H1 (cell line): Measurements from ENCODE around the gene P2RX1. TPM values are rescaled to one million over a fixed set of nuclear protein-coding genes. Genes with fewer than 3 reads are reported as not detected.

Experiments
- CTCF ChIA-PET: fragments of 300-600 bp; sonication (Branson Sonifier 250); formaldehyde crosslinking; loops from one replicate; lab custom pipeline; 2021; ENCODE audit not compliant: partially characterized antibody; lab: Charles Lee
- POLR2A ChIA-PET: fragments of 300-600 bp; sonication (Branson Sonifier 250); formaldehyde crosslinking; loops from one replicate; lab custom pipeline; 2021; ENCODE audit warnings: inconsistent platforms; ENCODE audit not compliant: partially characterized antibody; lab: Charles Lee
- DNase-seq, 2 experiments: peaks; one replicate each; pipeline versions ENCODE4 v3.0.0 to v3.0.0-alpha.2; 2010 to 2022; ENCODE audit warnings: low spot score in 2 of 2, low read depth in 1 of 2, mixed read lengths in 1 of 2
- FAIRE-seq: peaks from 2 replicates; lab custom pipeline; 2011; peaks lifted over from hg19 to GRCh38; lab: Jason Lieb, UNC
- H2AFZ ChIP-seq: 2 replicates; pipeline ENCODE4 v1.8.1; 2012; ENCODE audit warnings: low read length, inconsistent platforms
- H2AK5ac ChIP-seq: 2 replicates; pipeline ENCODE4 v1.6.1; 2013; ENCODE audit warnings: low read depth, low read length
- H2BK120ac ChIP-seq: replicated peaks from 2 replicates; pipeline ENCODE3; 2013; ENCODE audit warnings: low read depth, low read length, inconsistent platforms
- H2BK12ac ChIP-seq: 2 replicates; pipeline ENCODE4 v1.6.1; 2013; ENCODE audit warnings: low read depth, low read length
- H2BK15ac ChIP-seq: 2 replicates; pipeline ENCODE4 v1.6.1; 2013; ENCODE audit warnings: low read length
- H2BK20ac ChIP-seq: 2 replicates; pipeline ENCODE4 v1.6.1; 2013; ENCODE audit warnings: low read length
- H2BK5ac ChIP-seq: 2 replicates; pipeline ENCODE4 v1.6.1; 2013; ENCODE audit warnings: low read depth, low read length
- H3K14ac ChIP-seq: 2 replicates; pipeline ENCODE4 v1.6.1; 2013; ENCODE audit warnings: inconsistent platforms; ENCODE audit not compliant: insufficient read length
- H3K18ac ChIP-seq: 2 replicates; pipeline ENCODE4 v1.6.1; 2013; ENCODE audit warnings: low read length; ENCODE audit errors: extremely low read depth
- H3K23ac ChIP-seq: 2 replicates; pipeline ENCODE4 v1.6.1; 2013; ENCODE audit warnings: inconsistent platforms; ENCODE audit not compliant: insufficient read length
- H3K23me2 ChIP-seq: 2 replicates; pipeline ENCODE4 v1.6.1; 2013; ENCODE audit warnings: low read depth, low read length
- H3K27ac ChIP-seq: 2 replicates; pipeline ENCODE4 v1.6.1; 2011; ENCODE audit warnings: low read depth, low read length, inconsistent platforms
- H3K27me3 ChIP-seq, 4 experiments: replicated peaks in 1 of 4; 1 replicate in 1 of 4; 2 replicates in 3 of 4; pipeline versions ENCODE4 v1.6.1 to v1.8.1; 2011 to 2013; ENCODE audit warnings: low read length in 3 of 4, mild to moderate bottlenecking in 3 of 4, inconsistent platforms in 2 of 4, mixed read lengths in 2 of 4, moderate library complexity in 1 of 4; ENCODE audit not compliant: control insufficient read depth in 3 of 4, insufficient read depth in 3 of 4; ENCODE audit errors: extremely low read depth in 1 of 4
- H3K36me3 ChIP-seq, 4 experiments: 2 replicates each; pipeline versions ENCODE4 v1.6.1 to v1.8.1; 2011 to 2013; ENCODE audit warnings: mild to moderate bottlenecking in 4 of 4, low read length in 3 of 4, moderate library complexity in 2 of 4, control low read depth in 1 of 4, inconsistent platforms in 1 of 4; ENCODE audit not compliant: insufficient read depth in 4 of 4, control insufficient read depth in 2 of 4
- H3K4ac ChIP-seq: replicated peaks from 2 replicates; pipeline ENCODE3; 2013; ENCODE audit warnings: low read length, low read depth, mixed read lengths, inconsistent platforms; ENCODE audit not compliant: insufficient read length
- H3K4me1 ChIP-seq, 4 experiments: replicated peaks in 1 of 4; 1 replicate in 1 of 4; 2 replicates in 3 of 4; pipeline versions ENCODE4 v1.6.1 to v1.8.1; 2011 to 2013; ENCODE audit warnings: low read length in 3 of 4, inconsistent platforms in 2 of 4, mixed read lengths in 1 of 4; ENCODE audit not compliant: insufficient read depth in 4 of 4, control insufficient read depth in 3 of 4
- H3K4me2 ChIP-seq, 2 experiments: 2 replicates each; pipeline versions ENCODE4 v1.6.1 to v1.8.1; 2011 to 2013; ENCODE audit warnings: low read depth in 2 of 2, low read length in 2 of 2, control low read depth in 1 of 2, inconsistent platforms in 1 of 2, mild to moderate bottlenecking in 1 of 2; ENCODE audit not compliant: insufficient read depth in 1 of 2
- H3K4me3 ChIP-seq, 4 experiments: fragments of 200-600, 300-600 bp in 1 of 4; sonication (generic), shearing (Covaris generic), sonication (Bioruptor Twin) in 1 of 4; 2 replicates each; pipeline versions ENCODE4 v1.5.1 to v1.8.1; 2011 to 2016; ENCODE audit warnings: low read length in 4 of 4, low read depth in 3 of 4, control low read depth in 2 of 4, inconsistent platforms in 2 of 4, mild to moderate bottlenecking in 2 of 4, mixed read lengths in 1 of 4, moderate library complexity in 1 of 4; ENCODE audit not compliant: insufficient read depth in 2 of 4; ENCODE audit errors: extremely low read depth in 1 of 4
- H3K56ac ChIP-seq: replicated peaks from 2 replicates; pipeline ENCODE3; 2013; ENCODE audit warnings: low read depth, mild to moderate bottlenecking, mixed read lengths, low read length, inconsistent platforms; ENCODE audit not compliant: insufficient read length
- H3K79me1 ChIP-seq: 2 replicates; pipeline ENCODE4 v1.6.1; 2013; ENCODE audit warnings: low read depth, low read length, control low read depth
- H3K79me2 ChIP-seq, 2 experiments: 2 replicates each; pipeline versions ENCODE4 v1.6.1 to v1.8.1; 2012 to 2013; ENCODE audit warnings: low read length in 2 of 2, mild to moderate bottlenecking in 2 of 2, inconsistent platforms in 1 of 2; ENCODE audit not compliant: insufficient read depth in 2 of 2, control insufficient read depth in 1 of 2
- H3K9ac ChIP-seq, 4 experiments: replicated peaks in 1 of 4; 1 replicate in 1 of 4; 2 replicates in 3 of 4; pipeline versions ENCODE4 v1.6.1 to v1.8.1; 2011 to 2013; ENCODE audit warnings: low read depth in 3 of 4, low read length in 3 of 4, control low read depth in 2 of 4, mild to moderate bottlenecking in 2 of 4, moderate library complexity in 2 of 4, inconsistent platforms in 1 of 4; ENCODE audit errors: extremely low read depth in 1 of 4
- H3K9me3 ChIP-seq, 2 experiments: 2 replicates each; pipeline versions ENCODE4 v1.6.1 to v1.8.1; 2012 to 2013; ENCODE audit warnings: mild to moderate bottlenecking in 2 of 2, moderate library complexity in 2 of 2, control low read depth in 1 of 2, inconsistent platforms in 1 of 2, low read depth in 1 of 2, low read length in 1 of 2, mixed read lengths in 1 of 2; ENCODE audit not compliant: insufficient read depth in 2 of 2
- H4K20me1 ChIP-seq, 2 experiments: replicated peaks in 1 of 2; 2 replicates each; pipeline versions ENCODE3 to v1.8.1; 2011 to 2013; ENCODE audit warnings: inconsistent platforms in 2 of 2, low read length in 2 of 2, mild to moderate bottlenecking in 1 of 2; ENCODE audit not compliant: insufficient read depth in 2 of 2, control insufficient read depth in 1 of 2
- H4K5ac ChIP-seq: 2 replicates; pipeline ENCODE4 v1.6.1; 2013; ENCODE audit warnings: low read length, low read depth, mixed read lengths, inconsistent platforms; ENCODE audit not compliant: insufficient read length
- H4K8ac ChIP-seq: 2 replicates; pipeline ENCODE4 v1.8.0; 2013; ENCODE audit warnings: mild to moderate bottlenecking, moderate library complexity, low read length, inconsistent platforms; ENCODE audit not compliant: insufficient read depth; ENCODE audit errors: extremely low read depth
- H4K91ac ChIP-seq: replicated peaks from 2 replicates; pipeline ENCODE3; 2013; ENCODE audit warnings: low read length, mixed read lengths, inconsistent platforms; ENCODE audit not compliant: insufficient read length
- BACH1 ChIP-seq: IDR thresholded peaks from 2 replicates; pipeline ENCODE4 v1.6.1; 2012; ENCODE audit warnings: low read length, improper control_type of control experiment
- CHD2 ChIP-seq: IDR thresholded peaks from 2 replicates; pipeline ENCODE4 v1.6.1; 2012; ENCODE audit warnings: low read length, improper control_type of control experiment
- CTBP2 ChIP-seq: IDR thresholded peaks from 2 replicates; pipeline ENCODE4 v1.7.0; 2011; ENCODE audit warnings: borderline replicate concordance, mild to moderate bottlenecking, moderate library complexity, mixed read lengths, low read length; ENCODE audit not compliant: insufficient read depth, insufficient read length
- GABPA ChIP-seq: IDR thresholded peaks from 2 replicates; pipeline ENCODE4 v1.6.1; 2011; ENCODE audit warnings: mild to moderate bottlenecking, low read length, moderate library complexity, borderline replicate concordance; ENCODE audit not compliant: insufficient read depth
- POLR2A ChIP-seq, 2 experiments: IDR thresholded peaks; 1 replicate in 1 of 2; 2 replicates in 1 of 2; pipeline ENCODE4 v1.6.1; 2011; ENCODE audit warnings: low read depth in 2 of 2, low read length in 2 of 2, mild to moderate bottlenecking in 2 of 2; ENCODE audit errors: control extremely low read depth in 1 of 2
- RBBP5 ChIP-seq: IDR thresholded peaks from 2 replicates; pipeline ENCODE4 v1.7.1; 2012; ENCODE audit warnings: low read depth, mild to moderate bottlenecking, inconsistent platforms, low read length, moderate library complexity, borderline replicate concordance
- SIRT6 ChIP-seq: IDR thresholded peaks from one replicate; pipeline ENCODE4 v1.7.1; 2012; ENCODE audit warnings: low read length, inconsistent platforms
- TCF12 ChIP-seq: IDR thresholded peaks from 2 replicates; pipeline ENCODE4 v1.6.1; 2011; ENCODE audit warnings: low read depth, mild to moderate bottlenecking, low read length
- WGBS, 2 experiments: shearing (Covaris generic) in 1 of 2; methylation state at CpG; one replicate each; pipeline versions ENCODE4 v1.1.6 to v1.1.7; 2013 to 2015; ENCODE audit warnings: low lambda C conversion rate in 2 of 2, mixed read lengths in 2 of 2, inconsistent platforms in 1 of 2, low coverage in 1 of 2, missing lambda C conversion rate in 1 of 2; ENCODE audit not compliant: insufficient replicate concordance in 2 of 2, insufficient coverage in 1 of 2, insufficient read length in 1 of 2; ENCODE audit errors: extremely low coverage in 1 of 2, missing lambda C conversion rate in 1 of 2; 5-methylcytosine and 5-hydroxymethylcytosine counted together
- polyA plus RNA-seq, 7 experiments: library from polyadenylated mRNA; depleted of rRNA in 3 of 7; stranded (reverse) in 5 of 7; unstranded in 2 of 7; fragments of >200 nt in 5 of 7; fragments of 200-250 nt in 2 of 7; gene quantifications; 1 replicate in 5 of 7; 2 replicates in 1 of 7; 4 replicates in 1 of 7; pipeline versions ENCODE4 v1.2.1 to v1.2.3, GENCODE V29; 2011 to 2013; ENCODE audit warnings: missing spikeins in 2 of 7, mixed read lengths in 2 of 7
- total RNA-seq: library from RNA; stranded (reverse); fragmentation: NEBNext Ultra II Directional; extraction: Animal tissue kit (Norgen Biotek cat#: 25700); gene quantifications from 2 replicates; pipeline ENCODE4 v1.2.1, GENCODE V29; 2021
- TF ChIP-seq, protein P1 (sequence below): IDR thresholded peaks from 2 replicates; pipeline ENCODE4 v1.6.1; 2012; ENCODE audit warnings: inconsistent platforms
- TF ChIP-seq, protein P2 (sequence below), 3 experiments: IDR thresholded peaks; 1 replicate in 2 of 3; 2 replicates in 1 of 3; pipeline versions ENCODE4 v1.5.1 to v1.6.1; 2011; ENCODE audit warnings: low read length in 3 of 3, mild to moderate bottlenecking in 3 of 3, inconsistent platforms in 2 of 3, low read depth in 1 of 3, moderate library complexity in 1 of 3; ENCODE audit not compliant: insufficient read depth in 1 of 3; ENCODE audit errors: control extremely low read depth in 1 of 3
- TF ChIP-seq, protein P3 (sequence below): IDR thresholded peaks from 2 replicates; pipeline ENCODE4 v1.6.1; 2012; ENCODE audit warnings: inconsistent platforms

P2RX1 gene
- total and polyA plus RNA-seq, 2 of the 8 experiments (the other 6 are each of a cell fraction or from before 2014, with no cell fraction given), result 0.45 to 1.1 TPM

DNA sequence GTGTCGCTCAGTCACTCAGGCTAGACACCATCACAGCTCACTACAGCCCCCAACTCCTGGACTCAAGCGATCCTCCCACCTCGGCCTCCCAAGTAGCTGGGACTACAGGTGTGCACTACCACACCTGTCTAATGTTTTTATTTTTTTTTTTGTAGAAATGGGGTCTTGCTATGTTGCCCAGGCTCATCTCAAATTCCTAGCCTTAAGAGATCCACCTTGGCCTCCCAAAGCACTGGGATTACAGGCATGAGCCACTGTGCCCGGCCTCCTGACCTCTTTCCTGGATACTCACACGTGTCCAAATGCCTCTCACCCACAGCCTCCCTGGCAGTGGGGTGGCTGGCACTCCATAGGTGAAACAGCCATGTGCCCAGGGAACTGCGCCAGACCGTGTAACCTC lies 40.9 kb downstream of the P2RX1 start:
- FAIRE-seq, result no peak
- POLR2A ChIA-PET, result no interaction called here
- no peak overlapping the region for H3K27ac ChIP-seq
- no peaks in the 10 kb centered on the region for H3K23me2 ChIP-seq
- no peak overlapping the region for H2AFZ ChIP-seq
- H3K79me1 ChIP-seq, result no peaks in the 10 kb centered on the region; the same call in 1 of the 2 replicates
- H2BK5ac ChIP-seq, result no peak overlapping the region
- no peaks in the 10 kb centered on the region for H3K27me3 ChIP-seq
- no peak overlapping the region for H3K18ac ChIP-seq
- no peaks in the 10 kb centered on the region for H3K79me2 ChIP-seq
- H2BK20ac ChIP-seq, result no peak overlapping the region
- H3K4me2 ChIP-seq, result no peak overlapping the region
- H3K4me3 ChIP-seq, result no peak overlapping the region
- H3K9me3 ChIP-seq, result no peaks in the 10 kb centered on the region
- H3K36me3 ChIP-seq, result peaks cover 0 to 8% (median 4%) of the 10 kb centered on the region in 4 experiments; a peak in 2 of 8 replicates
- CTCF ChIA-PET, result no interaction called here
- no peak overlapping the region for H3K56ac ChIP-seq
- no peak overlapping the region for H2AK5ac ChIP-seq
- no peak overlapping the region for H4K5ac ChIP-seq
- no peak for DNase-seq
- H3K4me1 ChIP-seq, result no peaks in the 10 kb centered on the region
- H2BK12ac ChIP-seq, result no peak overlapping the region
- no peak overlapping the region for H3K4ac ChIP-seq
- H2BK15ac ChIP-seq, result no peak overlapping the region
- peaks cover 0 to 3% of the 10 kb centered on the region in 2 experiments for H4K20me1 ChIP-seq
- no peak overlapping the region for H3K14ac ChIP-seq
- no peak overlapping the region for H3K9ac ChIP-seq
- WGBS, 2 experiments, result 93% methylated on average over 7 of the region's 7 CpGs; no CpG with 5 or more reads in 1 of the 2 experiments
- no peak overlapping the region for H3K23ac ChIP-seq
- no peak overlapping the region for H4K91ac ChIP-seq
- no peak overlapping the region for H4K8ac ChIP-seq
- H2BK120ac ChIP-seq, result no peak overlapping the region
- TF ChIP-seq, protein P1, sequence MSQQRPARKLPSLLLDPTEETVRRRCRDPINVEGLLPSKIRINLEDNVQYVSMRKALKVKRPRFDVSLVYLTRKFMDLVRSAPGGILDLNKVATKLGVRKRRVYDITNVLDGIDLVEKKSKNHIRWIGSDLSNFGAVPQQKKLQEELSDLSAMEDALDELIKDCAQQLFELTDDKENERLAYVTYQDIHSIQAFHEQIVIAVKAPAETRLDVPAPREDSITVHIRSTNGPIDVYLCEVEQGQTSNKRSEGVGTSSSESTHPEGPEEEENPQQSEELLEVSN, result no peak
- TF ChIP-seq CHD2 (no peak), POLR2A (IDR thresholded peaks at IDR 0.05; ENCODE audit: control extremely low read depth in 1 of 2, low read depth in 2 of 2, low read length in 2 of 2) (no peak), TCF12 (no peak), GABPA (no peak), CTBP2 (no peak), RBBP5 (no peak), SIRT6 (no peak), BACH1 (no peak)
- TF ChIP-seq, protein P2, sequence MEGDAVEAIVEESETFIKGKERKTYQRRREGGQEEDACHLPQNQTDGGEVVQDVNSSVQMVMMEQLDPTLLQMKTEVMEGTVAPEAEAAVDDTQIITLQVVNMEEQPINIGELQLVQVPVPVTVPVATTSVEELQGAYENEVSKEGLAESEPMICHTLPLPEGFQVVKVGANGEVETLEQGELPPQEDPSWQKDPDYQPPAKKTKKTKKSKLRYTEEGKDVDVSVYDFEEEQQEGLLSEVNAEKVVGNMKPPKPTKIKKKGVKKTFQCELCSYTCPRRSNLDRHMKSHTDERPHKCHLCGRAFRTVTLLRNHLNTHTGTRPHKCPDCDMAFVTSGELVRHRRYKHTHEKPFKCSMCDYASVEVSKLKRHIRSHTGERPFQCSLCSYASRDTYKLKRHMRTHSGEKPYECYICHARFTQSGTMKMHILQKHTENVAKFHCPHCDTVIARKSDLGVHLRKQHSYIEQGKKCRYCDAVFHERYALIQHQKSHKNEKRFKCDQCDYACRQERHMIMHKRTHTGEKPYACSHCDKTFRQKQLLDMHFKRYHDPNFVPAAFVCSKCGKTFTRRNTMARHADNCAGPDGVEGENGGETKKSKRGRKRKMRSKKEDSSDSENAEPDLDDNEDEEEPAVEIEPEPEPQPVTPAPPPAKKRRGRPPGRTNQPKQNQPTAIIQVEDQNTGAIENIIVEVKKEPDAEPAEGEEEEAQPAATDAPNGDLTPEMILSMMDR (IDR thresholded peaks at IDR 0.05; ENCODE audit: control extremely low read depth in 1 of 3, insufficient read depth in 1 of 3, low read depth in 1 of 3, low read length in 3 of 3), result no peak
- TF ChIP-seq, protein P3, sequence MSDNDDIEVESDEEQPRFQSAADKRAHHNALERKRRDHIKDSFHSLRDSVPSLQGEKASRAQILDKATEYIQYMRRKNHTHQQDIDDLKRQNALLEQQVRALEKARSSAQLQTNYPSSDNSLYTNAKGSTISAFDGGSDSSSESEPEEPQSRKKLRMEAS, result no peak
